ENCODE data around the gene HDDC2.

Gene HDDC2

DNA sequence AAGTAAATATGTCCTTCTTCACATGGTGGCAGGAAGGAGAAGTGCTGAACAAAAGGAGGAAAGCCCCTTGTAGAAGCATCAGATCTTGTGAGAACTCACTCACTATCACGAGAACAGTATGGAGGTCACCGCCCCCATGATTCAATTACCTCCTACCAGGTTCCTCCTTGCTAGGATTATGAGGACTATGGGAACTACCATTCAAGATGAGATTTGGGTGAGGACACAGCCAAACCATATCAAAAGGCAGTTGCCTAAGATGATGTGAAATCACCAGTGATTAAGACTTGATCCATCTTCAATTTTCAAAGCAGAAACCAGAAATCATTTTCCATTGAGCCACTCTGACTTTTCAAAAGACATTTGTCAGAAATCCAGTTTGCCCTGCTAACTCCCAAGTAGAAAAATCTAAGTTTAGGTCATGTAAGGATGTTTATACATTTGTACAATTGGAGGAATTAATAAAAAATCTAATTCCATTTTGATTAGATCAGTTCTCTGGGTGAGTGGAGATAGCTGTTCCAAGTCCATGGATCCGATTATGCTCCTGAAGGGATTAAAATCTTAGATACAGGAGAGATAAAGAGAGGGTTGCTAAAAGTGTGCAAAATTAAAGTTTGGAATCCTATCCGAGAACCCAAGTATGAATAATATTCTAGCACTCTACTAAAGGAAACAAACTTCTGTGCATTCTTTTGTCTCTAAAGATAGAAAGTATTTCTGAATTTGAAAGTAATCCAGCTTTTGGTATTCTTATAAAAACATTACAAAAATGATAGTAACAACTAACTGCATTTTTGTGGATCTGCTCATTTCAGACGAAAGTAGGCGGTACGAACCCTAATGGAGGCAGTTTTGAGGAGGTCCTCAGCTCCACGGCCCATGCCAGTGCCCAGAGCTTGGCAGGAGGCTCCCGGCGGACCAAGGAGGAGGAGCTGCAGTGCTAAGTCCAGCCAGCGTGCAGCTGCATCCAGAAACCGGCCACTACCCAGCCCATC is 39.5 kb downstream of the HDDC2 start:
- no peaks in the 10 kb centered on the region for H3K27me3 ChIP-seq
- peaks cover 0 to 28% (median 8%) of the 10 kb centered on the region in 4 donors for H3K4me1 ChIP-seq
- TF ChIP-seq, protein P1, sequence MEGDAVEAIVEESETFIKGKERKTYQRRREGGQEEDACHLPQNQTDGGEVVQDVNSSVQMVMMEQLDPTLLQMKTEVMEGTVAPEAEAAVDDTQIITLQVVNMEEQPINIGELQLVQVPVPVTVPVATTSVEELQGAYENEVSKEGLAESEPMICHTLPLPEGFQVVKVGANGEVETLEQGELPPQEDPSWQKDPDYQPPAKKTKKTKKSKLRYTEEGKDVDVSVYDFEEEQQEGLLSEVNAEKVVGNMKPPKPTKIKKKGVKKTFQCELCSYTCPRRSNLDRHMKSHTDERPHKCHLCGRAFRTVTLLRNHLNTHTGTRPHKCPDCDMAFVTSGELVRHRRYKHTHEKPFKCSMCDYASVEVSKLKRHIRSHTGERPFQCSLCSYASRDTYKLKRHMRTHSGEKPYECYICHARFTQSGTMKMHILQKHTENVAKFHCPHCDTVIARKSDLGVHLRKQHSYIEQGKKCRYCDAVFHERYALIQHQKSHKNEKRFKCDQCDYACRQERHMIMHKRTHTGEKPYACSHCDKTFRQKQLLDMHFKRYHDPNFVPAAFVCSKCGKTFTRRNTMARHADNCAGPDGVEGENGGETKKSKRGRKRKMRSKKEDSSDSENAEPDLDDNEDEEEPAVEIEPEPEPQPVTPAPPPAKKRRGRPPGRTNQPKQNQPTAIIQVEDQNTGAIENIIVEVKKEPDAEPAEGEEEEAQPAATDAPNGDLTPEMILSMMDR (IDR thresholded peaks at IDR 0.05) = no peak
- peak in 1 of 2 donors; percentile 74 for DNase-seq
- peak overlapping the region; percentile 55 to 57 for H3K27ac ChIP-seq
- H3K9me3 ChIP-seq = no peaks in the 10 kb centered on the region
- peak overlapping the region; percentile 18 to 19 for H3K4me3 ChIP-seq
- intact Hi-C loops (cut with DNase I; ENCODE audit: low total_unique reads) = no loop called here
- no peaks in the 10 kb centered on the region for H3K36me3 ChIP-seq

GRCh38 chr6:125259354-125259736 is 42.4 kb downstream of the HDDC2 start:
- peaks cover 0 to 45% (median 11%) of the 10 kb centered on the region in 4 donors for H3K4me1 ChIP-seq
- no peaks in the 10 kb centered on the region for H3K36me3 ChIP-seq
- no peaks in the 10 kb centered on the region for H3K27me3 ChIP-seq
- TF ChIP-seq, protein P1 (IDR thresholded peaks at IDR 0.05) = no peak
- intact Hi-C loops (cut with DNase I; ENCODE audit: low total_unique reads) = no loop called here
- no peaks in the 10 kb centered on the region for H3K9me3 ChIP-seq
- DNase-seq = no peak
- no peak overlapping the region for H3K4me3 ChIP-seq
- H3K27ac ChIP-seq = no peak overlapping the region

DNA sequence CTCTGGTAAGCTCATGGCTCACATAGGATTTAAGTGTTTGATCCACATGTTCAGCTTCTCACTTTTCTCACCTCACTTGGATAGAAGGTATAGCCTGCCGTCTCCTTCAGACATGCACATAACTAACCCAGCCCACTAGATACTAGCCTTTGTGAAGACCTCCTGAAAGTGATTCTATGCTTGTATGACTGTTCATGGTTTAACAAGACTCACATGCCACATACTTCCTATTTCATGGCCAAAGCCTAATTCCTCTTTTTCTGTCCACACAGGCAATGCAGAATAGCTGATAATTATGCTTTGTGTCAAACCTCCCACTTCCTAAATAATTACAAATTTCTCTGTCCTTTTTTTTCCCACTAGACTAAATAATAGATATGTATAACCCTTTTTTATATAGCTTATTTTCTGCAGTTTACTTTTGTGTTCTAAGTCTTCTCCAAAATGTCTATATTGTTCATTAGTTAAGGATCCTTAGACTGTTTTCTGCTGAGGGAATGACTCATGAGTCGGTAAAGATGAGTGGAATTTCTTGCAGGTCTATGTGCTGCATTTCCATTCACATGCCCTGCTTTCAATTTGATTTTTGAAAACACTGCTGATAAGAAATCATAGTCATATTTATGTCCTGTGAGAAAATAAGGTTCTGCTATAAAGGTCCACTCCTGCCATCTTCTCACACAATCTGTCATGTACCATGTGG is 43.0 kb downstream of the HDDC2 start:
- intact Hi-C loops (cut with DNase I; ENCODE audit: low total_unique reads) = no loop called here
- TF ChIP-seq, protein P1 (IDR thresholded peaks at IDR 0.05) = no peak
- H3K36me3 ChIP-seq = no peaks in the 10 kb centered on the region
- H3K27ac ChIP-seq = no peak overlapping the region
- no peaks in the 10 kb centered on the region for H3K9me3 ChIP-seq
- no peaks in the 10 kb centered on the region for H3K27me3 ChIP-seq
- H3K4me1 ChIP-seq = peaks cover 0 to 50% (median 11%) of the 10 kb centered on the region in 4 donors
- H3K4me3 ChIP-seq = no peak overlapping the region
- no peak for DNase-seq

DNA sequence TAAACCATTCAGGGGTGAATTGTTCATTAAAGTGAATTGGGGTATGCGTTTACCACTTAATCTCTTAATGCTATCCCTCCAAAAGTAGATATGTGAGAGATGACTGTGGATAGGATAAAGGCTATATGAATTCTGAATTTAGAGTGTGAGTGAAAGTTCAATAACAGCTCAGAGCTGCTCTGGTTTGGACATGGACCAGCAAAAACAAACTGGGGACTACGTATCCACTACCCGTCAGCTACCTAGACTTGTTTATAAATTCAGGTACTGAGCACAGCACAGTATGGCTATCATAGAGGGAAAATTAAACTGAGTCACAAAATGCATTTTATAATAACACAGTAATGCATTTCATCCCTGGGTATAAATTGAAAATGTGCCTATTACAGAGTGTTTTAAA is 44.4 kb downstream of the HDDC2 start:
- no peak overlapping the region for H3K27ac ChIP-seq
- TF ChIP-seq, protein P1 (IDR thresholded peaks at IDR 0.05) = no peak
- no peaks in the 10 kb centered on the region for H3K27me3 ChIP-seq
- no peaks in the 10 kb centered on the region for H3K36me3 ChIP-seq
- no peak for DNase-seq
- H3K4me3 ChIP-seq = no peak overlapping the region
- peaks cover 0 to 51% (median 13%) of the 10 kb centered on the region in 4 donors for H3K4me1 ChIP-seq
- intact Hi-C loops (cut with DNase I; ENCODE audit: low total_unique reads) = no loop called here
- no peaks in the 10 kb centered on the region for H3K9me3 ChIP-seq

GRCh38 chr6:125255201-125255600 is 46.6 kb downstream of the HDDC2 start:
- intact Hi-C loops (cut with DNase I; ENCODE audit: low total_unique reads) = no loop called here
- TF ChIP-seq, protein P1 (IDR thresholded peaks at IDR 0.05) = no peak
- Histone ChIP-seq H3K27ac (no peak overlapping the region), H3K4me3 (no peak overlapping the region), H3K9me3 (no peaks in the 10 kb centered on the region), H3K27me3 (no peaks in the 10 kb centered on the region), H3K4me1 (peaks cover 0 to 51% (median 11%) of the 10 kb centered on the region in 4 donors), H3K36me3 (no peaks in the 10 kb centered on the region)
- DNase-seq = no peak
